Measurements from ENCODE around the gene IQCK. TPM values are rescaled to one million over a fixed set of nuclear protein-coding genes. Genes with fewer than 3 reads are reported as not detected.

The IQCK gene
- total and polyA plus RNA-seq, 4 donors: 4.0 to 10.0 (median 5.7) TPM

DNA sequence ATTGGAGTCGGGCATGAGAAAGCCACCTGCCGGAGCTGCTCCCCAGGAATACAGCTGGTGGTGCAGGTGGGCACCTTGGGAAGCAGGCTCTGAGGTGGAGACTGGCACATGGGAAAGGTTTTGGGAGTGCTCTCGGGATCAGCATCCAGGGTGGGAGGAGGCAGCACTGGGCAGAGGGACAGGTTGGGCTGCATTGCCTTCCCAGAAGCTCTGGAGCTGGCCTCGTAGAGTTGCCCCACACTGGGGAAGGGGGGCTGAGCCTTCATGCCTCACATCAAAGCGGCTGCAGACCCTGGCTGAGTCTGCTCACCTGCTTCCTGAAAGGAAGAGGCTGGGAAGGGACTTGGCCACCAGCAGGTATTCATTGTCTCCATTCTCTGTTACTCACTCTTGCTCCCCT is 180.1 kb downstream of the IQCK start:
- ATAC-seq (ENCODE audit: low FRiP score) (no peak), DNase-seq (no peak)
- H3K27me3 ChIP-seq (ENCODE audit: control insufficient read depth in 1 of 2, insufficient read depth in 2 of 2, low read length in 1 of 2): no peaks in the 10 kb centered on the region
- 68 to 73% methylated on average over 5 of the region's 5 CpGs for WGBS, 2 donors
- no peaks in the 10 kb centered on the region for H3K4me1 ChIP-seq (ENCODE audit: control insufficient read depth in 1 of 2, insufficient read depth in 2 of 2, low read length in 2 of 2)
- no peak overlapping the region for H3K27ac ChIP-seq (ENCODE audit: low read depth in 1 of 2, low read length in 2 of 2)
- intact Hi-C loops (cut with DNase I): no loop called here
- H3K9me3 ChIP-seq (ENCODE audit: control insufficient read depth, low read length): no peaks in the 10 kb centered on the region
- H3K4me3 ChIP-seq (ENCODE audit: low read length in 2 of 2): no peak overlapping the region
- H3K36me3 ChIP-seq (ENCODE audit: control insufficient read depth in 1 of 2, insufficient read depth in 2 of 2, low read length in 1 of 2): no peaks in the 10 kb centered on the region

DNA sequence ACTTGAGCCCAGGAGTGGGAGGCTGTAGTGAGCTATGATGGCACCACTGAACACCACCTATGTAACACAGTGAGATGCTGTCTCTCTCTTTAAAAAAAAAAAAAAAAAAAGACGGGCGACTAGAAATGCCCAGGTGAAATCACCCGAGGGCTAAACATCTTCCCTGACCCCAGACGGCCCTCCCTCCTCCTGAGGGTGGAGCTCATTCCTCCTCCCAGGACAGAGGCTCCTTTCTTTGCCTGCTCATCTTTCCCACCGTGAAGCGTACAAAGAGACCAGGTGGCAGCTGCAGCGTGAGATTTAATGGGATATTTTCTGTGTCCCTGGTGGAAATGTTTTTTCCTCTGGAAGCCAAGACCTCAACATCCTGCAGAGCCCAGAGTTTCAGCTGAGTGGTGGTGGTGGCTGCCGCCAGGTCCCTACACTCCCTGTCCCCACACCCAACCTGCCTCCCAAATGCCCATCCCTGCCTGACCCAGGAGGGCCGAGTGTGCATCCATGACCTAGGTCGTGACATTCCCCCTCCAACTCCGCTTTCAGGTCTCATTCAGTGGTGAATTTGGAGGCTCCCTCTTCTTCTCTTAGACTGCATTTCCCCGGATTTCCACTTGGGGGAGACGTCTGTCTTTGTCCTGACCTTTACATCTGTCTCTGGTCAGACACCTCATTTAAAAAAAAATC is 181.0 kb downstream of the IQCK start:
- Histone ChIP-seq H3K36me3 (ENCODE audit: control insufficient read depth in 1 of 2, insufficient read depth in 2 of 2, low read length in 1 of 2) (no peaks in the 10 kb centered on the region), H3K27ac (ENCODE audit: low read depth in 1 of 2, low read length in 2 of 2) (no peak overlapping the region), H3K9me3 (ENCODE audit: control insufficient read depth, low read length) (no peaks in the 10 kb centered on the region), H3K27me3 (ENCODE audit: control insufficient read depth in 1 of 2, insufficient read depth in 2 of 2, low read length in 1 of 2) (no peaks in the 10 kb centered on the region), H3K4me3 (ENCODE audit: low read length in 2 of 2) (no peak overlapping the region), H3K4me1 (ENCODE audit: control insufficient read depth in 1 of 2, insufficient read depth in 2 of 2, low read length in 2 of 2) (no peaks in the 10 kb centered on the region)
- no peak for DNase-seq
- ATAC-seq (ENCODE audit: low FRiP score): no peak
- 10 to 19% methylated on average over 13 of the region's 13 CpGs for WGBS, 2 donors
- intact Hi-C loops (cut with DNase I): no loop called here

DNA sequence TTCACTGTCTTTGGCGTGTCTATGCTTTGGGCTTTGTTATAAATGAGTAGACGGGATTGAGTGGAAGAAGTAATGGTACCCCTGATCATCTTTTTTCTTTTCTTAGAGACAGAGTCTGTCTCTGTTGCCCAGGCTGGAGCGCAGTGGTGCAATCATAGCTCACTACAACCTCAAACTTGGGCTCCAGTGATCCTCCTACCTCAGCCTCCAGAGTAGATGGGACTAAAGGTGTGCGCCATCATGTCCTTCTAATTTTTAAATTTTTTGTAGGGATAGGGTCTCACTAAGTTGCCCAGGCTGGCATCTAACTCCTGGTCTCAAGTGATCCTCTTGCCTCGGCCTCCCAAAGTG is 181.5 kb downstream of the IQCK start:
- no peaks in the 10 kb centered on the region for H3K4me1 ChIP-seq (ENCODE audit: control insufficient read depth in 1 of 2, insufficient read depth in 2 of 2, low read length in 2 of 2)
- no peaks in the 10 kb centered on the region for H3K27me3 ChIP-seq (ENCODE audit: control insufficient read depth in 1 of 2, insufficient read depth in 2 of 2, low read length in 1 of 2)
- DNase-seq (no peak), ATAC-seq (ENCODE audit: low FRiP score) (no peak)
- WGBS, 2 donors: 63 to 65% methylated on average over 5 of the region's 5 CpGs
- intact Hi-C loops (cut with DNase I): no loop called here
- no peaks in the 10 kb centered on the region for H3K36me3 ChIP-seq (ENCODE audit: control insufficient read depth in 1 of 2, insufficient read depth in 2 of 2, low read length in 1 of 2)
- H3K9me3 ChIP-seq (ENCODE audit: control insufficient read depth, low read length): no peaks in the 10 kb centered on the region
- no peak overlapping the region for H3K4me3 ChIP-seq (ENCODE audit: low read length in 2 of 2)
- H3K27ac ChIP-seq (ENCODE audit: low read depth in 1 of 2, low read length in 2 of 2): no peak overlapping the region

DNA sequence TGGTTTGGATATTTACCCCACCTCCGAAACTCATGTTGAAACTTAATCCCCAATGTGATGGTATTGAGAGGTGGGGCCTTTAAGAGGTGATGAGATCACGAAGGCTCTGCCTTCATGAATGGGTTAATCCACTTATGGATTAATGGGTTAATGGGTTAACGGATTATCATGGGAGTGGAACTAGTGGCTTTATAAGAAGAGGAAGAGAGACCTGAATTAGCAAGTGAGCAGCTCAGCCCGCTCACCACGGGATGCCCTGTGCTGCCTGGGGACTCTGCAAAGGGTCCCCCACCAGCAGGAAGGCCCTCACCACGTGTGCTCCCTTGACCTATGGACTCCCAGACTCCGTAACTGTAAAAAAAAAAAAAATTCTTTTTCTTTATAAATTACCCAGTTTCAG is 183.1 kb downstream of the IQCK start:
- H3K4me1 ChIP-seq (ENCODE audit: control insufficient read depth in 1 of 2, insufficient read depth in 2 of 2, low read length in 2 of 2): no peaks in the 10 kb centered on the region
- H3K36me3 ChIP-seq (ENCODE audit: control insufficient read depth in 1 of 2, insufficient read depth in 2 of 2, low read length in 1 of 2): no peaks in the 10 kb centered on the region
- DNase-seq (no peak), ATAC-seq (ENCODE audit: low FRiP score) (no peak)
- no peaks in the 10 kb centered on the region for H3K9me3 ChIP-seq (ENCODE audit: control insufficient read depth, low read length)
- H3K27me3 ChIP-seq (ENCODE audit: control insufficient read depth in 1 of 2, insufficient read depth in 2 of 2, low read length in 1 of 2): no peaks in the 10 kb centered on the region
- intact Hi-C loops (cut with DNase I): no loop called here
- H3K27ac ChIP-seq (ENCODE audit: low read depth in 1 of 2, low read length in 2 of 2): no peak overlapping the region
- H3K4me3 ChIP-seq (ENCODE audit: low read length in 2 of 2): no peak overlapping the region
- WGBS, 2 donors: 74 to 76% methylated on average over 7 of the region's 7 CpGs

DNA sequence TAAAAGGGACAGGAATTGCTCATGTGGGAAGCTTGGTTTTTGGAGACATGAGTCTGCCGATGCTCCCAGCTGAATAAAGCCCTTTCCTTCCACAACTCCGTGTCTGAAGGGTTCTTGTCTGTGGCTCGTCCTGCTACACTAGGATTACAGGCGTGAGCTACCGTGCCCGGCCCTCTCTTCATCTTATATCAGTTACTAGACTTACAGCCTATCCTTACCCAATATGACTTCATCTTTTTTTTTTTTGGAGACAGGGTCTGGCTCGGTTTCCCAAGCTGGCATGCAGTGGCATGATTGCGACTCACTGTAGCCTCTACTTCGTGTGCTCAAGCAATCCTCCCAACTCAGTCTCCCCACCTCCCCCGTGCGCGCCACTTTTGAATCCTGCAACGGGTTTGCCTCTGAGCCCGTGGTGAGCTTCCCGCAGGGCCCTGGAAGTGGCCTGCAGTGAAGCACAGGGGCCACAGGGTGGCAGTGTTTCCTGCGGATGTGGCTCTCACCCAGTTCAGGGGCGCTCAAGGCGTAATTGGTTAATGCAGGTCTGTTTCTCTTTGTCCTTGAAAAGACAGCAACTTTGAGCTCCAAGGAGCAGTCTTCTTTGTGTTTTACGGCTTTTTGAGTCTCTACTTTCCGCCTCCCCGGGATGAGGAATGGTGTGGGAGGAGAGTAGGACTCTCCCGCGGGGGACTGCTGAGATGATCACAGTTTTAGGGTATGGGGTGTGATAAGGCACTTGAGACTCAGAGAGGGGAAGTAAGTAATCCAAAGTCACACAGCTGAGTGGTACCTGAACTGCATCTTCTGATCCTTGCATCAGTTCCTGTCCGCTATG is 189.3 kb downstream of the IQCK start:
- Histone ChIP-seq H3K27me3 (ENCODE audit: control insufficient read depth in 1 of 2, insufficient read depth in 2 of 2, low read length in 1 of 2) (no peaks in the 10 kb centered on the region), H3K4me1 (ENCODE audit: control insufficient read depth in 1 of 2, insufficient read depth in 2 of 2, low read length in 2 of 2) (no peaks in the 10 kb centered on the region), H3K9me3 (ENCODE audit: control insufficient read depth, low read length) (no peaks in the 10 kb centered on the region), H3K27ac (ENCODE audit: low read depth in 1 of 2, low read length in 2 of 2) (no peak overlapping the region), H3K4me3 (ENCODE audit: low read length in 2 of 2) (no peak overlapping the region), H3K36me3 (ENCODE audit: control insufficient read depth in 1 of 2, insufficient read depth in 2 of 2, low read length in 1 of 2) (no peaks in the 10 kb centered on the region)
- WGBS, 2 donors: 21 to 24% methylated on average over 24 of the region's 24 CpGs
- ATAC-seq (ENCODE audit: low FRiP score) (peak; percentile 86), DNase-seq (peak; percentile 59 to 85)
- intact Hi-C loops (cut with DNase I): loop anchor here (5.0 kb wide), 1 partner anchor 480 kb away; no protein-coding TSS in a partner anchor

Other genes starting within 250 kb of the IQCK start
- gene GDE1, start 196.2 kb upstream of the IQCK start, total RNA-seq: 10 to 100 TPM; 33.5 to 39.0 TPM
- 10 to 100 TPM; 42.7 to 55.0 TPM for gene GDE1, start 196.2 kb upstream of the IQCK start, polyA plus RNA-seq
- gene CCP110, start 194.3 kb upstream of the IQCK start, total RNA-seq: 10 to 100 TPM; 13.0 to 26.2 TPM
- gene CCP110, start 194.3 kb upstream of the IQCK start, polyA plus RNA-seq: 10 to 100 TPM in 1 of 2 donors, 1 to 10 TPM in 1; 4.4 to 12.7 TPM
- gene VPS35L, start 162.6 kb upstream of the IQCK start, total RNA-seq: 10 to 100 TPM; 48.8 to 66.8 TPM
- 10 to 100 TPM; 31.4 to 32.8 TPM for gene VPS35L, start 162.6 kb upstream of the IQCK start, polyA plus RNA-seq
- 10 to 100 TPM in 1 of 2 donors, 1 to 10 TPM in 1; 7.6 to 11.6 TPM for gene KNOP1, start within 50 bp of the IQCK start, total RNA-seq
- gene KNOP1, start within 50 bp of the IQCK start, polyA plus RNA-seq: 10 to 100 TPM in 1 of 2 donors, 1 to 10 TPM in 1; 6.5 to 12.9 TPM
- gene GPRC5B, start 166.6 kb downstream of the IQCK start, total RNA-seq: 10 to 100 TPM; 10.3 to 41.1 TPM
- gene GPRC5B, start 166.6 kb downstream of the IQCK start, polyA plus RNA-seq: 1 to 10 TPM; 1.8 to 7.7 TPM

Data from aorta (tissue), 5 donors.